ENCODE data around the gene CPNE2.

Gene CPNE2

GRCh38 chr16:57165938-57166337 is 73.6 kb downstream of the CPNE2 start:
- Histone ChIP-seq H3K4me1 (ENCODE audit: control insufficient read depth in 2 of 2, insufficient read depth in 2 of 2, low read length in 2 of 2) (peaks cover 0 to 4% of the 10 kb centered on the region in 2 donors), H3K9ac (ENCODE audit: low read depth in 1 of 2, low read length in 2 of 2) (no peak overlapping the region), H3K4me3 (ENCODE audit: low read length in 2 of 2) (no peak overlapping the region), H3K9me3 (ENCODE audit: control insufficient read depth in 2 of 2, low read length in 2 of 2) (no peaks in the 10 kb centered on the region), H3K36me3 (ENCODE audit: control insufficient read depth in 2 of 2, insufficient read depth in 2 of 2, low read length in 2 of 2) (peaks cover 47 to 51% of the 10 kb centered on the region in 2 donors), H3K27ac (ENCODE audit: low read depth in 2 of 2, low read length in 2 of 2) (no peak overlapping the region), H3K27me3 (ENCODE audit: control insufficient read depth in 2 of 2, insufficient read depth in 2 of 2, low read length in 2 of 2) (no peaks in the 10 kb centered on the region)

DNA sequence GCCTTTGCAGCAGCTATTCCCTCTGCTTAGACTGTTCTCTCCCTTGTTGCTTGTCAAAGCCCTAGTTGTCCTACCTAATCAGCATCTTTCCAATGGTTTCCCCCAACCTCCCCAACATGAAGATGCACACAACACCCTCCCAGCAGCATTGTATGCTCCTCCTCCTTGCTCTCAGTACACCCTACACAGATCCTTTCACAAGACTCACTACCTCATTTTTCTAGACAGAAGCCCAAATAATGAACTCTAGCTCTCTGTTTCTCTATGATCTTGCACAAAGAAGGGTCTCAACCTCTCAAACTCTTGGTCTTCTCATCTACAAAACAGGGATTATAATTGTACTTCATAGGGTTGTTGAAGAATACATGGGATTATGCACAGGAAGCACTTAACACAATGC is 74.1 kb downstream of the CPNE2 start:
- no peak overlapping the region for H3K4me3 ChIP-seq (ENCODE audit: low read length in 2 of 2)
- H3K9me3 ChIP-seq (ENCODE audit: control insufficient read depth in 2 of 2, low read length in 2 of 2) = no peaks in the 10 kb centered on the region
- peaks cover 49 to 54% of the 10 kb centered on the region in 2 donors for H3K36me3 ChIP-seq (ENCODE audit: control insufficient read depth in 2 of 2, insufficient read depth in 2 of 2, low read length in 2 of 2)
- no peaks in the 10 kb centered on the region for H3K27me3 ChIP-seq (ENCODE audit: control insufficient read depth in 2 of 2, insufficient read depth in 2 of 2, low read length in 2 of 2)
- H3K4me1 ChIP-seq (ENCODE audit: control insufficient read depth in 2 of 2, insufficient read depth in 2 of 2, low read length in 2 of 2) = peaks cover 0 to 4% of the 10 kb centered on the region in 2 donors
- no peak overlapping the region for H3K27ac ChIP-seq (ENCODE audit: low read depth in 2 of 2, low read length in 2 of 2)
- no peak overlapping the region for H3K9ac ChIP-seq (ENCODE audit: low read depth in 1 of 2, low read length in 2 of 2)

- Histone ChIP-seq H3K27ac (ENCODE audit: low read depth in 2 of 2, low read length in 2 of 2) (no peak overlapping the region), H3K9ac (ENCODE audit: low read depth in 1 of 2, low read length in 2 of 2) (no peak overlapping the region), H3K9me3 (ENCODE audit: control insufficient read depth in 2 of 2, low read length in 2 of 2) (no peaks in the 10 kb centered on the region), H3K36me3 (ENCODE audit: control insufficient read depth in 2 of 2, insufficient read depth in 2 of 2, low read length in 2 of 2) (peaks cover 54 to 59% of the 10 kb centered on the region in 2 donors), H3K4me3 (ENCODE audit: low read length in 2 of 2) (no peak overlapping the region), H3K4me1 (ENCODE audit: control insufficient read depth in 2 of 2, insufficient read depth in 2 of 2, low read length in 2 of 2) (peaks cover 0 to 4% of the 10 kb centered on the region in 2 donors), H3K27me3 (ENCODE audit: control insufficient read depth in 2 of 2, insufficient read depth in 2 of 2, low read length in 2 of 2) (no peaks in the 10 kb centered on the region)
Observed at GRCh38 chr16:57166951-57167350, 74.6 kb downstream of the CPNE2 start.

DNA sequence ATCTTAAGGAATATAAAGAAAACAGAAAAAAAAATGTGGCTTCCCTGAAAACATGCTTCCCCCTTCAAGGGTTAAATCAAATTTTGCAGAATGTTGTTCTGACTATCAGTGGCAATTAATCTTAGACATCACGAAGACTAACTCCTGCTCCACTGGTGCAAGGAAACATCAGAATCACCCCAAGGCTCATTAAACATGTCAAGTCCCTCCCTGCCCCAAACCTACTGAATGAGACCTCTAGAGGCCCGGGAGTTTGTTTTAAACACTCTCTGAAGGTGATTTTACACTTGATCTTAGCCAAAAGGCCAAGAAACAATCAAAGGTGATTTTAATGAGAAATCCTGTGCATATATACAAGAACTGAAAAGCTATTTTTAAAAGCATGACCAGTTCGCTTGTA is 75.2 kb downstream of the CPNE2 start:
- H3K9ac ChIP-seq (ENCODE audit: low read depth in 1 of 2, low read length in 2 of 2) = no peak overlapping the region
- no peaks in the 10 kb centered on the region for H3K9me3 ChIP-seq (ENCODE audit: control insufficient read depth in 2 of 2, low read length in 2 of 2)
- no peak overlapping the region for H3K27ac ChIP-seq (ENCODE audit: low read depth in 2 of 2, low read length in 2 of 2)
- H3K27me3 ChIP-seq (ENCODE audit: control insufficient read depth in 2 of 2, insufficient read depth in 2 of 2, low read length in 2 of 2) = no peaks in the 10 kb centered on the region
- peaks cover 59 to 65% of the 10 kb centered on the region in 2 donors for H3K36me3 ChIP-seq (ENCODE audit: control insufficient read depth in 2 of 2, insufficient read depth in 2 of 2, low read length in 2 of 2)
- peaks cover 0 to 4% of the 10 kb centered on the region in 2 donors for H3K4me1 ChIP-seq (ENCODE audit: control insufficient read depth in 2 of 2, insufficient read depth in 2 of 2, low read length in 2 of 2)
- no peak overlapping the region for H3K4me3 ChIP-seq (ENCODE audit: low read length in 2 of 2)

DNA sequence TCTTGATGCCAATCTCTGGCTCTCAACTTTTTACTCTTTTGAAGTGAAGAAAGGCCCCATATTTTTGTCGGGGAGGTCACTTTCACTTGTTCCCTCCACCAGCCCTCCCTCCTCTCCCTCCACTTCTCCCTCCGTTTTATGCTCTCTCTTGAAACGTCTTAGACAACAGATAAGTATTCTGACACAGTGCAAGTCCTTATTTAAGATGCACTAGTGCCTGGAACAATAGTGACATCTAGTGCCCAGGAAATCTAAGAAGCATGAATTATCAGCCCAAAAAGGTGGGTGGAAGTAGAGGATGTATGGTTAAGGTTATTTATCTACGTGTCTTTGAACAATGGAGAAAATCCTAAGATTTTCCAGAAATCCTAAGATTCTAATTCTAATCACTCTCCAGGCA is 75.6 kb downstream of the CPNE2 start:
- Histone ChIP-seq H3K27me3 (ENCODE audit: control insufficient read depth in 2 of 2, insufficient read depth in 2 of 2, low read length in 2 of 2) (no peaks in the 10 kb centered on the region), H3K36me3 (ENCODE audit: control insufficient read depth in 2 of 2, insufficient read depth in 2 of 2, low read length in 2 of 2) (peaks cover 62 to 69% of the 10 kb centered on the region in 2 donors), H3K9ac (ENCODE audit: low read depth in 1 of 2, low read length in 2 of 2) (no peak overlapping the region), H3K27ac (ENCODE audit: low read depth in 2 of 2, low read length in 2 of 2) (no peak overlapping the region), H3K9me3 (ENCODE audit: control insufficient read depth in 2 of 2, low read length in 2 of 2) (no peaks in the 10 kb centered on the region), H3K4me3 (ENCODE audit: low read length in 2 of 2) (no peak overlapping the region), H3K4me1 (ENCODE audit: control insufficient read depth in 2 of 2, insufficient read depth in 2 of 2, low read length in 2 of 2) (peaks cover 0 to 4% of the 10 kb centered on the region in 2 donors)

DNA sequence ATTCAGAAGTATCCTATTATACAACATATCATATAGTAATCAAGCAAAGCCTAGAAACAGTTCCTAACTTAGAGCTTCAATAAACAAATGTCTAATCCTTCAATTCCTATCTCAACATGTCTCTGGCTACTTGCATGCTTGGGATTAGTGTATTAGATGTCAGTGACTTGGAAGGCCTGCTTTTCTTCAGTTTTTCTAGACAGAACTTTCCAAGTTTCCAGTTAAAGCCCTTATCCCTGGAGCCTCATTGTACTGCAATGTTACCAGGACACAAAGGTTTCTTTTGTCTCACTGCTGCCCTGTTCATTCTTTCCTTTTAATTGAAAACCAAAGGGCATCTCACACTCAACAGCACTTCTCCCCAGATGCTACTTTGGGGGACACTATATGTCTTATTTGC is 76.9 kb downstream of the CPNE2 start:
- Histone ChIP-seq H3K36me3 (ENCODE audit: control insufficient read depth in 2 of 2, insufficient read depth in 2 of 2, low read length in 2 of 2) (peaks cover 52 to 60% of the 10 kb centered on the region in 2 donors), H3K4me3 (ENCODE audit: low read length in 2 of 2) (no peak overlapping the region), H3K9ac (ENCODE audit: low read depth in 1 of 2, low read length in 2 of 2) (no peak overlapping the region), H3K9me3 (ENCODE audit: control insufficient read depth in 2 of 2, low read length in 2 of 2) (no peaks in the 10 kb centered on the region), H3K27ac (ENCODE audit: low read depth in 2 of 2, low read length in 2 of 2) (no peak overlapping the region), H3K4me1 (ENCODE audit: control insufficient read depth in 2 of 2, insufficient read depth in 2 of 2, low read length in 2 of 2) (peaks cover 0 to 4% of the 10 kb centered on the region in 2 donors), H3K27me3 (ENCODE audit: control insufficient read depth in 2 of 2, insufficient read depth in 2 of 2, low read length in 2 of 2) (no peaks in the 10 kb centered on the region)

GRCh38 chr16:57172721-57173290 is 80.4 kb downstream of the CPNE2 start:
- Histone ChIP-seq H3K9me3 (ENCODE audit: control insufficient read depth in 2 of 2, low read length in 2 of 2) (no peaks in the 10 kb centered on the region), H3K27ac (ENCODE audit: low read depth in 2 of 2, low read length in 2 of 2) (no peak overlapping the region), H3K27me3 (ENCODE audit: control insufficient read depth in 2 of 2, insufficient read depth in 2 of 2, low read length in 2 of 2) (no peaks in the 10 kb centered on the region), H3K4me1 (ENCODE audit: control insufficient read depth in 2 of 2, insufficient read depth in 2 of 2, low read length in 2 of 2) (peaks cover 0 to 1% of the 10 kb centered on the region in 2 donors), H3K4me3 (ENCODE audit: low read length in 2 of 2) (no peak overlapping the region), H3K36me3 (ENCODE audit: control insufficient read depth in 2 of 2, insufficient read depth in 2 of 2, low read length in 2 of 2) (peaks cover 28 to 37% of the 10 kb centered on the region in 2 donors), H3K9ac (ENCODE audit: low read depth in 1 of 2, low read length in 2 of 2) (no peak overlapping the region)

DNA sequence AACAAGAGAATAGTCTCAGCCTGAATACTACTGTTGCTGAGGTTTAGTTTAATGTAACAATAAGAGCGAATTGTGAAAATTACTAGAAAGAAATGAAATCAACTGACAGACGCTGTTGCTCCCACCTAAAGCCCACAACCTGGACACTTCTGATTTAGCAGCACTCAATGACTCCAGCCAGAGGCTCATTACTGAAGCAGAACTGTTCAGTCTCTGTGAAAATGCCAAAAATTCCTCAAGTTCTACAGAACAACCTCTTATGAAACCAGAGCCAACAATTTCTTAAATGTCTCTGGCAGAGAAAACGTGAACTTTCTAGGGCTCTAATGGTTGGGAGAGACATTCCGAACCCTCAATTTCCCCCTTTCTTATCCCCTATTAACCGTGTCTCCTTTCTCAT is 83.5 kb downstream of the CPNE2 start:
- Histone ChIP-seq H3K27ac (ENCODE audit: low read depth in 2 of 2, low read length in 2 of 2) (no peak overlapping the region), H3K4me3 (ENCODE audit: low read length in 2 of 2) (no peak overlapping the region), H3K4me1 (ENCODE audit: control insufficient read depth in 2 of 2, insufficient read depth in 2 of 2, low read length in 2 of 2) (no peaks in the 10 kb centered on the region), H3K9me3 (ENCODE audit: control insufficient read depth in 2 of 2, low read length in 2 of 2) (no peaks in the 10 kb centered on the region), H3K9ac (ENCODE audit: low read depth in 1 of 2, low read length in 2 of 2) (no peak overlapping the region), H3K36me3 (ENCODE audit: control insufficient read depth in 2 of 2, insufficient read depth in 2 of 2, low read length in 2 of 2) (peaks cover 21 to 29% of the 10 kb centered on the region in 2 donors), H3K27me3 (ENCODE audit: control insufficient read depth in 2 of 2, insufficient read depth in 2 of 2, low read length in 2 of 2) (no peaks in the 10 kb centered on the region)

GRCh38 chr16:57178196-57178595 is 85.8 kb downstream of the CPNE2 start:
- Histone ChIP-seq H3K27ac (ENCODE audit: low read depth in 2 of 2, low read length in 2 of 2) (no peak overlapping the region), H3K4me3 (ENCODE audit: low read length in 2 of 2) (no peak overlapping the region), H3K4me1 (ENCODE audit: control insufficient read depth in 2 of 2, insufficient read depth in 2 of 2, low read length in 2 of 2) (no peaks in the 10 kb centered on the region), H3K36me3 (ENCODE audit: control insufficient read depth in 2 of 2, insufficient read depth in 2 of 2, low read length in 2 of 2) (peaks cover under 1 to 6% of the 10 kb centered on the region in 2 donors), H3K27me3 (ENCODE audit: control insufficient read depth in 2 of 2, insufficient read depth in 2 of 2, low read length in 2 of 2) (no peaks in the 10 kb centered on the region), H3K9me3 (ENCODE audit: control insufficient read depth in 2 of 2, low read length in 2 of 2) (no peaks in the 10 kb centered on the region), H3K9ac (ENCODE audit: low read depth in 1 of 2, low read length in 2 of 2) (no peak overlapping the region)

DNA sequence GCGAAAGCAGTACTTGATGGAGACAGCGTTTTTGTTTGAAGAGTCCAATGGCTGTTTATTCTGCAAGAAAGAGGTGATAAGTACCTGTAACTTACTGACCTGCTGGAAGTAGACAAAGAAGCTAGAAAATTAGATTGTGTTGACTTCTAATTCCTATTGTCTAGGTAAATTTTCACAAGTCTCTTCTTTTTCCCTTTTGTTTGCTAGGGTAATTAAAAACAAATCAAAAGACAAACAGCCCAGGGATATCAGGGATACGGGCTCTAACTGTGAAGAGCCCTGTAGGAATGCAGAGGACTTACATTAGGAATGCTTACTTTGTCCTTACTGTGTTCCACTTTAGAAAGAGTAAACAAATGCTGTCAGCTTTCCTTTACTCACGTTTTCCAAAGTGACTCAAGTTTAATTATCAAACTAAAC is 86.4 kb downstream of the CPNE2 start:
- H3K9me3 ChIP-seq (ENCODE audit: control insufficient read depth in 2 of 2, low read length in 2 of 2) = no peaks in the 10 kb centered on the region
- peaks cover 0 to 5% of the 10 kb centered on the region in 2 donors for H3K36me3 ChIP-seq (ENCODE audit: control insufficient read depth in 2 of 2, insufficient read depth in 2 of 2, low read length in 2 of 2)
- no peaks in the 10 kb centered on the region for H3K27me3 ChIP-seq (ENCODE audit: control insufficient read depth in 2 of 2, insufficient read depth in 2 of 2, low read length in 2 of 2)
- H3K27ac ChIP-seq (ENCODE audit: low read depth in 2 of 2, low read length in 2 of 2) = no peak overlapping the region
- H3K9ac ChIP-seq (ENCODE audit: low read depth in 1 of 2, low read length in 2 of 2) = no peak overlapping the region
- H3K4me1 ChIP-seq (ENCODE audit: control insufficient read depth in 2 of 2, insufficient read depth in 2 of 2, low read length in 2 of 2) = no peaks in the 10 kb centered on the region
- H3K4me3 ChIP-seq (ENCODE audit: low read length in 2 of 2) = no peak overlapping the region

Measured in mucosa of rectum (tissue), 2 donors.